ENCODE data around the gene NPPB.

DNA sequence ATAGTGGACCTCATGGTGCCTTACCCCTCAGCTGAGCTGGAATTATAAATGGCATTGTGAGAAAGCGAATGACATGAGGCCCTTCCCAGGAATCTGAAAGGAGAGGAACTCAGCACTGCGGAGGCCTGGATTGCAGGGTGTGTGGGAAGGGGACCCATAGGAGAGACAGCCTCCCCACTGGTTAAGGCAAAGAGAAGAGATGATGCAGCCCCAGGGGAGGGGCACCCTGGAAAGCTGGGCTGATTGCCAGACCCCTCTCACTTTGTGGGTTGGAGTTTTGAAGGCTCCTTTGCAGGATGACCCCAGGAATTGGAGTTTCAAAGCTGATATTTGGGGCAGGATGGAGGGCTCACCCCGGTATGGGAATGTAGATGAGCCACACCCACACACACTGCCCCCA is 2.0 kb downstream of the NPPB start:
- TF ChIP-seq, protein P1, sequence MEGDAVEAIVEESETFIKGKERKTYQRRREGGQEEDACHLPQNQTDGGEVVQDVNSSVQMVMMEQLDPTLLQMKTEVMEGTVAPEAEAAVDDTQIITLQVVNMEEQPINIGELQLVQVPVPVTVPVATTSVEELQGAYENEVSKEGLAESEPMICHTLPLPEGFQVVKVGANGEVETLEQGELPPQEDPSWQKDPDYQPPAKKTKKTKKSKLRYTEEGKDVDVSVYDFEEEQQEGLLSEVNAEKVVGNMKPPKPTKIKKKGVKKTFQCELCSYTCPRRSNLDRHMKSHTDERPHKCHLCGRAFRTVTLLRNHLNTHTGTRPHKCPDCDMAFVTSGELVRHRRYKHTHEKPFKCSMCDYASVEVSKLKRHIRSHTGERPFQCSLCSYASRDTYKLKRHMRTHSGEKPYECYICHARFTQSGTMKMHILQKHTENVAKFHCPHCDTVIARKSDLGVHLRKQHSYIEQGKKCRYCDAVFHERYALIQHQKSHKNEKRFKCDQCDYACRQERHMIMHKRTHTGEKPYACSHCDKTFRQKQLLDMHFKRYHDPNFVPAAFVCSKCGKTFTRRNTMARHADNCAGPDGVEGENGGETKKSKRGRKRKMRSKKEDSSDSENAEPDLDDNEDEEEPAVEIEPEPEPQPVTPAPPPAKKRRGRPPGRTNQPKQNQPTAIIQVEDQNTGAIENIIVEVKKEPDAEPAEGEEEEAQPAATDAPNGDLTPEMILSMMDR (IDR thresholded peaks at IDR 0.05; ENCODE audit: poor library complexity), result no peak
- TF ChIP-seq EZH2 (IDR thresholded peaks at IDR 0.05; ENCODE audit: borderline replicate concordance), result no peak
- no peak for TF ChIP-seq EZH2phosphoT487 (IDR thresholded peaks at IDR 0.05; ENCODE audit: low read depth, severe bottlenecking, unreplicated experiment)

Measured in hepatocyte (in vitro differentiated cells).